Measurements from ENCODE around the gene LGALSL.
A peak's percentile ranks its signal among the peaks of the same experiment; 100 is the strongest.

Gene LGALSL

DNA sequence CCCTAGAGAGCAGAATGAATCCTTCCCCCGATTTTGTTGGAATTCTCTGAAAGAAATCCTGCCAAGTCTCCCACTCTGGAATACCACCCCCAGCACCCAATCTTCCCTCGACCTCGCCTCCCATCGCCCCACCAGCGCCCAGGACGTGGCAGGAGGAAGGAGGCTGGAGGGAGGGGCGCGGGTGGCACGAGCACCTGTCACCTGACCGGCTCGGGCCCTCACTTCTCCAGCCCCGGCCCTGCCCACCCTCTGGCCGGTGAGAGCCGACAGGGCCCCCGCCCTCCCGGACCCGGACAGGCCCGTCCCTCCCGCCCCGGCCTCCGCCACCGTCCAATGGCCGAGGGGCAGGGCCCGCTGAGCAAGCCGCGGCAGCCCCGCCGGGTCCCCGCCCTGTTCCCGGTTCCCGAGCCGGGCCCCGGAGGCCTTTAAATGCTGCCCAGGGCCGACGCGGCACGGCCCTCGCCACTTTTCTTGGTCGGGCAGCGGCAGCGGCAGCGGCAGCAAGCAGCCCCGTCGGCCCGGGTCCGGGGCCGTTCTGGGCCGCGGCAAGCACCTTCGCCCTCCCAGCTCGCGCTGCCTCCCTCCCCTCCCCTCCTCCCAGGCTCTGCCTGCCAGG lies at the start of gene LGALSL:
LGALSL (plus strand) TSS at position 393 of the 616 bp plus-strand sequence. CDS start 384 bp downstream, outside the sequence.
- peak in 51 of 58 donors; percentile 22 to 85 (median 62) for DNase-seq

DNA sequence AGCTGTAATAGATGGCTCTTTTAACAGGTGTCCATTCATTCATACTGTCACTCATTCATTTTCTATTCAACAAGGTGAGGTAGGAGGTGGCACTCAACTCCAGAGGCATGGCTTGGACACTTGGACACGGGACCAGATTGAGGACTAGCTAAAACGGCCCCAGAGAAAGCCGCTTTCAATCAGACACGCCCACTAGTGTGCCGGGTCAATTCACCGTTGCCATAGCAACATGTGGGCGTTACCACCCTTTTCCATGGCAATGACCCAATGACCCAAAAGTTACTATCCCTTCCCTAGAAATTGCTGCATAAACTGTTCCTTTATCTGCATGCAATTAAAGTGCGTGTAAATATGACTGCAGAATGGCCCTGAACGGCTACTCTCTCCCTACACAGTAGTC lies 49.2 kb upstream of the LGALSL start:
- DNase-seq = peak in 1 of 58 donors; percentile 4

DNA sequence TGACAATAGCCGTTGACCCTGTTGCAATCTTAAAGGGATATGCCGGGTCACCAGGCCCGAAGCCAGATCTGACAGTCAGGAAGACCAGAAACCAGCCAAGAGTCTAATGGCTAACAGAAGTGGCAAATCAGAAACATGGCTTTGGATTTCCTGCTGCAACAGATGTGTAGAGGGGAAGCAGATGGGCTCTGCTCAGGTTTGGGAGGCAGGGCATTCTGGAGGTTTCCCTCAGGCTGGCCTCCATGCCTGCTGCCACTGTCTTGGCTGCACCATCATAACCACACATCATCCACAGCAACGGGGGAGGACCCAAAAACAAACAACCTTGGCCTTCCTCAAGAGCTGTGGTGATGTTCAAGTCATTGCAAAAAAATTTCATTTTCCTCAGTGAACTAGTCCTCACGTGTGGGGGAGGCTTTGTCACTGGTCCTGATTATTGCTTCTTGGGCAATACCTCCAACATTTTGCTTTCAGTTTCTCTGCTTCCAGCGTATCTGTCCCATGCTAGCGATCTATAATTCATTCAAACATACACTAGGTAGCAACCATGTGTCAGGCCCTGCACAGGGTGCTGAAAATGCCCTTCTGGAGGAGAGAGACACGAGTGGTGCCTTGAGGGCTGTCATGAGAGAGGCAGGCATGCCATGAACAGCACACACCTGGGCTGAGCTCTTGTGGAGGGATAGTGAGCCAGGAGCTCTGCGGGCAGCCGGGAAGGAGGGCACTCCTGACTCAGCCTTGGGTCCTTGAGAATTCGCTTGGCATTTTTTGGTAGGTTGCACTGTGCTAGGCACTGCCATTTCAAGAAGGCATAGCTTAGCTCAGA lies 48.2 kb upstream of the LGALSL start:
- DNase-seq = no peak

DNA sequence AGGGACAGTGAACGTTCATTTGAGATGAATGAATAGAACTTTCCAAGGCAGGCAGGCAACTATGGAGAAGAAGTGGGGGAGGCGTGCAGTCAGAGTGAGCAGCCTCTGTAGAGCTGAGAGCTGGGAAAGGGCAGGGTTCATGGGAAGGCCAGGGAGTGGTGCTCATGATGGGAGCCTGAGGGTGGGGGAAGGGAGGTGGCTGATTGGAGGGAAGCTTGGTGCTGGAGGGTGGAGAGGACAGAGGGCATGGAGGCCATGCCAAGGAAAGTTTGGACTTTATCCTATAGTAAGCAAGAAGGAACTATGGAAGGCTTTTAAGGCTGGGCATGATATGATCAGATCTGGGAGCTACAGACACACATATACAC lies 47.6 kb upstream of the LGALSL start:
- no peak for DNase-seq

DNA sequence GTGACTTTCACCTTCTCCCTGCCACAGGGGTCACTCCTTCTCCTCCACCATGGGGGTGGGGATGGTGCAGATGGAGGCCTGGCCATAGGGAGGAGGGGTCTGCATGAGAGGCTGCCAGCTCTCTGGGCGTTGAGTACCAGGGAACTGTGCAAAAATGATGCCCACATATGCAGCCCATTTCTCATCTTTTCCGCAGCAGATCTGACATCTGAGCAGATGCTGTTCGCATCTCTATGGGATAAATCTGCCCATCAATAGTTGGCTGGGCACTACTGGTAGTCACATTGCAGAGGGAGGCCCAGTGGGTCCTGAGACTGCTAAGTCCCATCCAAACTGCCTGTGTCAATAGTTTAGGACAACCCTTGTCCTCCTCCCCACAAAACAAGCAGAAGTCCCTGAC lies 45.9 kb upstream of the LGALSL start:
- no peak for DNase-seq

DNA sequence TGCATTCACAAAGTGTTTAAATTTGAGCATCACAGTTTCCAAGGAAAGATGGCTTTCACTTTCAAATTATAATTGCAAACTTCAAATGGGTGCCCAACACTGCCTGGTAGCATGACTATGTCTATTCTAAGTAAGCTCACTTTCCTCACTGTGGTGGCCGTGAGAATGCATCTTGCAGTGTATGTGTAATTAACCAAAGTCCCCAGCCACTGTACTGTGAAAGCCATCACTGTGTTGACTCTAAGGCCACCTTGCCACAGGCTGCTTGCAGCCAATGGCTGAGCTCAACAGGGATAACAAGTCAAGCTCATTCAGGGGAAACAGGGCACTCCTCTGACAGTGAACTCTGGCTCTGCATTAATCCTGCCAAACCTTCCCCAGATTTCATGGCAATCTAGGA lies 43.3 kb upstream of the LGALSL start:
- no peak for DNase-seq

DNA sequence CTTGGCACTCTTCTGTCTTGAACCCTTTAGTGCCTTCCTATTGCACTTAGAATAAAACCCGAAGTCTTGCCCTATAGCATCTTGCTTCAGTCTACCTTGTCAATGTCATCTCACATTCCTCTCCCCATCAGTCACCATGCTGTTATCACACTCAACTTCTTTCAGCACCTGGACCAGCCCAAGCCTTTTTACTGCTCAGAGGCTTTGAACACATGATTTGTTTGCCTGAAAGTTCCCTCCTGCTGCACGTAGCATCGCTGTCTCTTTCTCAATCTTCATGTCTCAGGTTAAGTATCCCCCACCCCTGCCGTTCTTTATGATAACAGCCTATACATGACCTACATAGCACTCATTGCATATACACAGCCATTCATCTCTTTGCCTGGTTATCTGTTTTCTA lies 41.3 kb upstream of the LGALSL start:
- no peak for DNase-seq

DNA sequence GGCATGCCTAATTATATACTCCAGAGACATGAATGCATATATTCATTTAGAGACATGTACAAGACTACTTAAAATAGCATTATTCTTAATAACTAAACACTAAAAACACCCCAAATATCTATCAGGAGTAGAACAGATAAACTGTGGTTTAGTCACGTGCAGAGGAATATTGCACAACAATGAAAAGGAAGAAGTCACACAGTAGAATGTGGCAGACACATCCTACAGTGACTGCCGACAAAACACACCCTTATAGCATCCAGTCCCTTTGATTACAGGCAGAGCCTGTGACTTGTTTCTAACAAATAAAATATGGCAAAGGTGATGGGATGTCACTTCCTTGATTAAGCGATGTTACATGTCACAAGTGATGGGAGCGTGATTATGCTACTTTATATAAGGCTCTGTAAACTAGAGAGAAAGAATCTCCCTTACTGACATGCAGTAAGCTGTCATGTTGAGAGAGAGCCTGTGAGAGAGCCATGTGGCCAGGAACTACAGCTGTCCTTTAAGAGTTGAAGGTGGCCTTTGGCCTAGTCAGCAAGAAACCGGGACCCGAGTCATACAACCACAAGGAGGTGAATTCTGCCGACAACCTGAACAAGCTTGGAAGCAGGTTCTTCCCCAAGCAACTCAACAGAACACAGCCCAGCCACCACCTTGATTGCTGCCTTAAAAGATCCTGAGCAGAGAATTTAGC lies 39.1 kb upstream of the LGALSL start:
- DNase-seq = no peak

DNA sequence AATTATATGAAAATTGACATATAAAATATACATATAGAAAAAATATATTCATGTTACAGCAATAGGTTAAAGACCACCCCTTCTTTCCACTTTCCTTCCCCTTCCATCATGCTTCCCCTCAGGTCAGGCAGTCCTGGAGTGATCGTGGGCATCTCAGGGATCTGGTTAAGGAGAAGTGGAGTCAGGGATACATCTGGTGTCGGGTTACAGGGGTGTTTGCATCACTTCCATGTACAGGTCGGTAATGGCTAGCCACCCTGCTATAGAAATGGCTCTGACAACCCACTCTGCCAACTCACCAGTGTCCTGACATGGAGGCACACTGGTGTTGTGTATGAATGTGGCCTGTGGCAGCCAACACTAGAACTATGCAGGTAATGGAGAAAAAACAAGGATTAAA lies 36.3 kb upstream of the LGALSL start:
- DNase-seq = no peak

DNA sequence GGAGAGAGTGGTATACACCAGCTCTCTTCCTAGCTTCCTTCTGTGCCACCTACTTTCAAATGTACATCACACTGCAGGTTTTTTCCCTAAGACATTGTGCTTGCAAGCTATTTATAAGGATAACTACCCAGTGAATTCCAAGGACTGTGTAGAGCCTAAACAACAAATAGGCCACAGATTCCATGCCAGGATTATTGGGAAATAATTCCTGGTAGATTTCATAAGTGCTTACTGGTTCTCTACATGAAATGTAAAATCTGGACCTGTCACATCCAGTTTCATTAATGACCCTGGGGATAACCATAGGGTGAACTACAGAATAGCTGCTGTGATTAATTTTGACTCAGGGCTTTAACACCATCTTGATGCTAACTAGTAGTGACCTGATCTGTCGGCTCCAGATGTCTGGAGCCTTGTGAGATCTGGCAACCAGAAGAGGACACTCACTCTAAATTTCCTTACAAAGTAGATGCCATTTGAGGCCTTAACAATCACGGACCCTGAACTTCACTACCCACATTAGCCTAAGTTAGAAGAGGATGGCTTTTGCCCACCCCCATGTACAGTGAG lies 34.3 kb upstream of the LGALSL start:
- no peak for DNase-seq

DNA sequence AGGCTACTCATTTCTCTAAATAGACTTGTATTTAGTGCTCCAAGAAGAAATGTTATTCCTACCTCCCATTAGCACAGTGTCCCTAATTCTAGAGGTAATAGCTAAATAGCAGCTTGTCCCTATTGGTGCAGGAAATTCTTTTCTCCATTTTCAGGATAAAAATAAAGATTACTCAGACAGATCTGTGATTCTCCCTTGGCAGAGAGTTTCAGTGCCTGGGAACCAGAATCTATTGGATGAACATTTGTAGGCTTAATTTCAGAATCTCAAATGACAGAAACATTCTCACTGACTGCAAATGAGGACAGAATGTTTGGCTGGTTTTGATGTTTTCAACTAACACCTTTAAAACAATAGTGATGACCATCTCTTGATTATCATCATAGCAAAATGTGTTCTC lies 33.3 kb upstream of the LGALSL start:
- DNase-seq = peak in 1 of 58 donors; percentile 26

DNA sequence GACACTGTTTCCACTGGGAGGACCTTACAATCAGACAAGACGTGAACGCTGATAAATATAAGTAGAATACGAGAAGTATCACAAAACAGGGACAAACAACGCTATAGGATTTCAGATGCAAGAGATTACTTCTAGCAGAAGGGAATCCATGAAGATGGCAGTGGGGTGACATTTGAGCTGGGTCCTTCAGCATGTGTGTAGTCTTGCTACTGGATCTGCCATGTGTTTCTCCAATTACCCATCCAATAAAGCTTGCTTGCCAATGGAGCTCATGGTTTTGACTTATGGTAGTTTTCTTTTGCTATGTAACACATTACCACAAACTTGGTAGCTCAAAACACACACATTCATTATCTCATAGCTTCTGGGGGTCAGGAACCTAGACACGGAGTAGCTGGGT lies 32.8 kb upstream of the LGALSL start:
- DNase-seq = no peak

DNA sequence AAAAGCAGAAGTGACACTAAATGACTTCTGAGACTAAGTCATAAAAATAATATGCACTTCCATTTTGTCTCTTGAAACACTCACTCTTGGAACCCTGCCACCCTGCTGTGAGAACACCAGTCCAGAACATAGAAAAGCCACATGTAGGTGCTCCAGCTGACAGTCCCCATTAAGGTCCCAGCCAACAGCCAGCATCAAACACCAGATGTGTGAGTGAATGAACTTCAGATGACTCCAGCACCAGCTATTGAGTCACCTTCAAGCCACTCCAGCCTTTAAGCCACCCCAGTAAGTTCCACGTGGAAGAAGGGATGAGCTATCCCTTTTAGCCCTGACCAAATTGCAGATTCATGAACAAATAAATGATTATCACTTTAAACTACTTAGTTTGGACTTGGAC lies 31.5 kb upstream of the LGALSL start:
- DNase-seq = no peak

DNA sequence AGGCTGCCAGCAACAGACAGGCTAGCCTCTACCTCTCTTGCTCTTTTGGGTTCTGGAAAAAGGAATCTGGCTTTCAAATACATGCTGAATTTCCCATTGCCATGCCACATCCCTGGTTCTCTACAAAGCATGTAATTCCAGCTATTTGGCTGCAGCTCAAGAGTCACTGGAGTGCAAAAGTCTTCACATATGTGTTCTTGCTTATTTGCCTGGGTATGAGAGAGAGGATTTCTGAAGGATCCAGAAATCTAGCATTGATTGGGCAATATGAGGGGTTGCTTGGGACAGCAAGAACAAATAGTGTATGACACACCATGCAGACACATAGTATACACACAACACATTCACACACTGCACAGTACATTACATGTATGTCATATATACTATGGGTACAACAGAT lies 30.7 kb upstream of the LGALSL start:
- no peak for DNase-seq

DNA sequence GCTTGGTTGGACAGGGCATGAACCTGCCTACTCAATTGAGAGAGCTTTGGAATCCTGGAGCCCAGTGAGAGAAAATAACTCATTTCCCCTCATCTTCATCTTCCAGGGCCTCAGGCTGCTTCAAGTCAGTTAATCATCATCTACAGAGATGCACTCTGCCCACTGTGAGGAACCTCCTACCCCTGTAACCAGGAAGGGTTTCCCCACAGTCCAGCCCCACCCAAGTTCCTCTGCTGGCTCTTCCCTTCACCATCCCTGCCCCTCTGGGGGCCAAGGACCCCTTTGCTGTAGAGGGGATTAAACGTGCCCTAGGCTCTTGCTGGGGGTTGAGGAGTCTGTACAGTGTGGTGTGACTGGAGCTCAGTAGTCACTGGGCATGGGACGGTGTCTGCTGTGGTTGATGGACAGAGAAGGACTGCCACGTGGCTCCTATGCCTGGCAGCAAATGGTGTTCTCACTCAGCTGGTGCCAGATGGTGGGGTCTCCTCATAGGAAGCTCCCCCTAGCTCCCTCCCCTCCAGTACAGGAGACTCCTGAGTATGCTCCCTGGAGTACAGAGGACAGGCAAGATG lies 29.5 kb upstream of the LGALSL start:
- DNase-seq = no peak

DNA sequence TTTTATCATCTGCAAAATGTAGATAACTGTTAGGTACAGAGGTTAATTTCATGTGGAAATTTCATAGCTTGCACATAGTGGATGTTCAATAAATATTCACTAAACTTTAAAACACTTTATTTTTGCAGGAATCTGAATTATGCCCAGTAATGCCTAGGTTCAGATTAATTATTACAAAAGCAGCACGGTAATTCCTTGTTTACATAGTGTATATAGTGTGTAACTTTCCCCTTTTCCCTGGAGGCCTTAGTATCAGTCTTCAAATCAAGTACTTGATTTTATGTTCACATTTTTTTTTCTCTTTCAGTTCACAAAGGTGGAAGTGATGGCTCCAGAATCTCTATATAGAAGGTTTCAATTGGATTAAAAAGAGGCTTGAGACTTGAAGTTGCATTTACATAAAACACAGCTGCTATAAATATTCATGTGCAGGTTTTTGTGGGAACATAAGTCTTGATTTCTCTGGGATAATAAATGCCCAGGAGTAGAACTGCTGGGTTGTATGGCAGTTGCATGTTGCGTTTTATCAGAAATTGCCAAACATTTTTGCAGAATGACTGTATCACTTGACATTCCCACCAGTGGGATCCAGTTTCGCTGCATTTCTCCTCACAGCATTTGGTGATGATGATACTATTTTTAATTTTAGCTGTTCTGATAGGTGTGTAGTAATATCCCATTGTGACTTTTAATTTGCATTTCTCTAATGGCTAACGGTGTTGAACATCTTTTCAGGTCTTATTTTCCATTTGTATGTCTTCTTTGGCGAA lies 27.6 kb upstream of the LGALSL start:
- no peak for DNase-seq

DNA sequence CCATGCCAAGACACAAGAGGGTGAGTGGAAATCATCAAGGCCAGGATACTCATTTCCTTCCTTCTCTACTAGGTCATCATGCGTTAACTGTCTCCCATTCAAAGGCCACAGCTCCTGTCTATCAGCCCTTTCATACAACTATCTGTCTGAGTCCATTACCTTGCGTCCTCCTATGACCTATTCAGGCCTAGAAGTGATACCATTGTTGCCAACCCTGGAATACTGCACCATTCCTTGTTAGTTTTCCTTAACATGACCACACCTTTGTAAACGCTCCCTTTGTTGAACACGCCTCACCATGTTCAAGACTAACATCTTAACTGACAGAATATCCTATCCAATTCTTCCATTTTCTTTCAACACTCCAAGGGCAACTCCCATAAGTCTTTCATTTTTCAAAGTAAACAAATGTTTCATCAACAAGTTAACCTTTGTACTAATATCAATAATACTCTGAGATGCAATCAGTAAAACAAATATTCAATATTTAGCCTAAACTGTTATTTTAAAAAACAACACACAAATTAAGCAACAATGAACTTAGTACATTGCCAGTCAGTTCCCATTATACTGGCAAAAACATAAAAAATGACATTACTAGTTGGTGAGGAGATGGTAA lies 19.8 kb upstream of the LGALSL start:
- no peak for DNase-seq

DNA sequence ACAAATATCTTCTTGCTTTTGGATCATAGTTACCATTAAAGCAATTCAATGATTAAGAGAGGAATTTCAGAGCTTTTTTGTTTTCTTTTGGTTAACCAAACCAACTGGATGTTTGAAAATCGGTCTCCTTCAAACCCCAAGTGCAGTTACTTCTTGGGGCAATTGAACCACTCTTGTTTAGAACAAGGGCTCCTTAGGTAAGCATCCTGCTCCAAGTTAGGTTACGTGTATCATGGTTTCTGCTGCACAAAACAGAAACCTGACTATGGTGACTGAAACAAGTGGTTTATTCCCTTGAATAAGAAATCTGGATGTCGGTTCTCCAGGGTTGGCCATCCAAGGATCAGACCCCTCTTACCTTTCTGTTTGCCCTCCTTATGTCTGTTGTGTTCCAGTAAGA lies 16.1 kb upstream of the LGALSL start:
- no peak for DNase-seq

DNA sequence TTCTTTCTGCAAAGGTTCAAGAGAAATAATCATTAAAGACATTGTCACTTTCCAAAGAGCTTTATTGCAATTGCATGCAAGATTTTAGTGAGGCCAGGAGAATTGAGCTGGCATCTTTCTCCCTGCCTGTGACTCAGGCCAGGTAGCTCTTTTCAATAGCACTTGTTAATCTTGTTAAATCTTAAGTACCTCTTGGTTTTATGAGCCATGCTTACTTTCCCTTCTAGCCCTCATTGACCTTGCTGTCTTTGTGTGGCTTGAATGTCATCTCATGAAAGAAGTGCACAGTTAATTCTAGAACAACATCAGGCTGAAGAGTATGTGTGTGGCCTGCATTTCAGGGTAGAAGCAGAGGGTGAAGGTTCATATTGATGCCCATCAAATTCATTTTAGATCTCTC lies 14.8 kb upstream of the LGALSL start:
- no peak for DNase-seq

DNA sequence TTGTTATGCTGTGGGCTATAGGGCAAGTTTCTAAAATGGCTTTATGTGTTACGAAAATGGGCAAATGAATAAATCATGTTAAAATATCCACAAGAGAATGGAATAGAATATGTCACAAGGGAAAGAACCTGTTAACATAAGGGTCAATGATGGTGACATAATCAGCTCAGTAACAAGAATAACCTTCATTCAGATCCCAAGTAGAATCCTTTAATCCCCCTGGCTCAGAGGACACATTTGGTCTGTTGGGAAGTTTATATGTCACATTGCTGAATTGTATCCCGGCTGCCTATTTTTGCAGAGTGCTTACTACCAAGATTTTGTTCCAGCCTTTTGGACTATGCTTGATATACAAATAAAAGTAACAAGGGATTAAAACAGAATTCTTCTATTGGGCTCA lies 13.1 kb upstream of the LGALSL start:
- DNase-seq = no peak

DNA sequence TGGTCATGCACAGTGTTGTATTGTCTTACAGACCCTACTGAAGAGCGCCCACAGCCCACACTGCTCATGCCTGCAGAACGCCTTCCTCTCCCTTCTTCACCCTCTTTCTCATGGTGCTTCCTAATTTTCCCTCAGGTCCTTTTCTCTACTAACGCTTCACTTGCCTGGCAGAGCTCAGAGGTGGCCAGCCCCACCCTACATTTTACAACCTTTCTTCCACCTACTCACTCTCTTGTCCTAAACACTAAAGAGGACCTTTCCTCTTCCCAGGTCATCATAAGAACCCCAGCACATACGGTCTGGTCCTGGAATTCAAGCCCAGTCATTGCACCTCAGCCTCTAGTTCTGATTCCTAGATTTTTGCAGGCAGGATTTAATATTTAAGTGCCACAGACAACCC lies 11.7 kb upstream of the LGALSL start:
- no peak for DNase-seq
